Activated T-cell treated with anti-CD3 and anti-CD28 coated beads, Interleukin-2, amount 50 U/mL, for 24 hours (primary cell): ENCODE data around the gene SLC6A17.
A peak's percentile ranks its signal among the peaks of the same experiment; 100 is the strongest.

Experiments used
- DNase-seq: peaks from one replicate; pipeline ENCODE4 v3.0.0-alpha.2; 2020
- H3K27ac Mint-ChIP-seq: 2 replicates; pipeline ENCODE4 v1.8.0; 2020; ENCODE audit warnings: mild to moderate bottlenecking, mixed read lengths
- H3K27me3 Mint-ChIP-seq: 2 replicates; pipeline ENCODE4 v1.8.0; 2020; ENCODE audit warnings: mixed read lengths
- H3K36me3 Mint-ChIP-seq: 2 replicates; pipeline ENCODE4 v1.8.0; 2020; ENCODE audit warnings: low read depth, mixed read lengths
- H3K4me1 Mint-ChIP-seq: 2 replicates; pipeline ENCODE4 v1.8.0; 2020; ENCODE audit warnings: low read depth, mixed read lengths
- H3K4me3 Mint-ChIP-seq: 2 replicates; pipeline ENCODE4 v1.8.0; 2020; ENCODE audit warnings: mild to moderate bottlenecking, moderate library complexity, mixed read lengths
- H3K9me3 Mint-ChIP-seq: 2 replicates; pipeline ENCODE4 v1.8.0; 2020; ENCODE audit warnings: mixed read lengths

SLC6A17 gene

DNA sequence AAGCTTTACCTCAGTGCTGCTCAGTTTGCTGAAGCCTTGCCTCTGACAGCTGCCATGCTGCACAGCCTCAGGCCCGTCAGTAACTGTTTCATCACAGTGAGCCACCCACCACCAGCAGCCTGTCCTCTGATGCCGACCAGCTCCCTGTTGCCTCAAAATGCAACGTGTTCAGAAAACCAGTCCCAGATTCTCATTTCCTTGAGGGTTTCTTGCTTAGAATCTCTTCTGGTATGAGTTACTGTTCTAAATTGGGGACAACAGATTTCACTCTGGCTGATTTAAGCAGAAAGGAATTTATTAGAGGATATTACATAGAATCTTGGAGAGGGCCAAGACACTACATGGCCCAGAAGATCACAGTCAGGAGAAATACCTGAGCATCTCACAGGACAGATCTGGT lies 27.1 kb upstream of the SLC6A17 start:
- peaks cover 24% of the 10 kb centered on the region for H3K27me3 Mint-ChIP-seq
- DNase-seq = no peak
- H3K4me1 Mint-ChIP-seq = peaks cover 10% of the 10 kb centered on the region
- H3K36me3 Mint-ChIP-seq = peaks cover 2% of the 10 kb centered on the region
- no peak overlapping the region for H3K4me3 Mint-ChIP-seq
- peaks cover 8% of the 10 kb centered on the region for H3K9me3 Mint-ChIP-seq
- H3K27ac Mint-ChIP-seq = no peak overlapping the region

DNA sequence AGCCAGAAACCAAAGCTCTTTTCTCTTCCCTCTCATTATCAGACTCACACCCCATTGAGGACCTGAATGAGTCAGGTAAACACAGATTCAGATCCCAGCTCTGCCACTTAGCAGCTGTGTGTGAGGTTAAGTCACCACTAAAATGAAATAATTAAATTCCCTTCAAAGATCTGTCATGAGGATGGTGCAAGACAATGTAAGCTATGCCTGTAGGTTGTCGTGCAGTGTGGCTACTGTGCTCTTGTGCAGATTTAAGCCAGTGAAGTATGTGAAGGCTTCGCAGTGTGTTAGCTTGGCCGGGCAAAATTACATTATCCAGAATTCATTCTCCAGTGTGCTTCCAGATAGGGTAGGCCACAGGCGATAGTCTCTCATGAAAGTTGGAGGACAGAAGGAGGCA lies 24.5 kb upstream of the SLC6A17 start:
- Mint-ChIP-seq H3K36me3 (no peaks in the 10 kb centered on the region), H3K4me3 (no peak overlapping the region), H3K9me3 (peaks cover 3% of the 10 kb centered on the region), H3K4me1 (peaks cover 2% of the 10 kb centered on the region), H3K27ac (no peak overlapping the region), H3K27me3 (peaks cover 44% of the 10 kb centered on the region)
- no peak for DNase-seq

DNA sequence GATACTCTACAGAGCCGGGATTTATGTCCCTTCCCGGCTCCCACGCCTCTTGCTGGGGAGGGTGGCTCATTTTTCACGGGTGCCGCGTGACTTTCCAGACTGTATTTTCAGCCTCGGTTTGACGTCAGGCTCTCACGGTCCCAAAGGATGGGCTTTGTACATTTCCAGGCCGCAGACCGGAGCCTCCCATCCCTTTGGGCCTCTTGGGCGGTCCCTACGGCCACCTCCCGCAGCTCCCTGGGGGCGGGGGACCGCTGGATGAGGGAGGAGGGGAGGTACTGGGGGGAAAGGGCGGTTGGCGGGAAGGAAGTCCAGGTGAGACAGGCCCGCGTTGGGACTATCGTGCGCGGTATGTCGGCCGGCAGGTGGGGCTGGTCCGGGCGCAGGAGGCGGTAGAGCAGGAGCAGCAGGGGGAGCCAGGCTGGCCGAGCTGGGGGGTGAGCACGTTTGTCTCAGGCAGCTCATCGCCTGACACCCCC lies 20.1 kb upstream of the SLC6A17 start:
- peaks cover 2% of the 10 kb centered on the region for H3K4me1 Mint-ChIP-seq
- H3K27me3 Mint-ChIP-seq = peaks cover 57% of the 10 kb centered on the region

DNA sequence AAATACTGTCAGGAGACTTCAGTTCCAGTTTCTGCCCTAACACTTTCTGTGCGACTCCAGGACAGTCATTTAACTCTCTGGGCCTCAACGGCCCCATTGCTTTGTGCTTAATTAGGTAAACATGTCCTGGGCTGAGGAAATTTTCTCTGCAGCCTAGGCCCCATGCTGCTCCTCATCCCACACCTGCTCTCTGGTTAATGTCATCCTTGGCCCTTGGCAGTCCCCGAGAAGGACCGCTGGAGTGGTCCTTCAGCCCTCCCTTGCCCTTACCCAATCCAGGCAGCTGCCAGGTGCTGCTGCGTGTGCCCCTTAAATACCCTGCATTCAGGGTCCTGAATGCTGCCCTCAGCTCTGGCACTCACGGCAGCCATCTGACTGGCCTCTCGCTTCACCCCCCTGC lies 19.3 kb upstream of the SLC6A17 start:
- DNase-seq = no peak
- Mint-ChIP-seq H3K36me3 (no peaks in the 10 kb centered on the region), H3K9me3 (no peaks in the 10 kb centered on the region), H3K4me3 (no peak overlapping the region), H3K27ac (no peak overlapping the region), H3K4me1 (peaks cover 2% of the 10 kb centered on the region), H3K27me3 (peaks cover 57% of the 10 kb centered on the region)

More for the DNA sequence above, 20.1 kb upstream of the SLC6A17 start:
- Mint-ChIP-seq H3K27ac (no peak overlapping the region), H3K9me3 (peaks cover 3% of the 10 kb centered on the region), H3K36me3 (no peaks in the 10 kb centered on the region), H3K4me3 (no peak overlapping the region)
- DNase-seq = no peak

DNA sequence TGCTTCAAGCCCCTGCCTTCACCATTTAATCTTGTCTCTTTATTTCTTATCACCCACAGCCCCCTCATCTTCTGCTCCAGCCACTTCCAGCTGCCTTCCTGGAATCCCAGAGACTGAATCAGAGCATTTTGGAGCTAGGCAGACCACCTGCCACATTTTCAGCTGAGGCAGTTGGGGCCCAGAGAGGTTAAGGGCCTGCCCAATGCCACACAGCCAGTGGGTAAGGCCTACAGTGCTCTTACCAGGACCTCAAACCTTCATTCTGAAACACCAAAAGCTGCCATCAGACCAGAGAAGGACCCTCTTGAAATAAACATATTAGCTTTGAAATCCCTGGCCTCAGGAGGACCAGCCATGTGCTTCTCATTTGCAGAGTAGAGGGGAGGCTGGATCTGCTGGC lies 17.6 kb upstream of the SLC6A17 start:
- Mint-ChIP-seq H3K36me3 (no peaks in the 10 kb centered on the region), H3K9me3 (no peaks in the 10 kb centered on the region), H3K4me1 (peaks cover 10% of the 10 kb centered on the region), H3K4me3 (no peak overlapping the region), H3K27me3 (peaks cover 71% of the 10 kb centered on the region), H3K27ac (no peak overlapping the region)
- no peak for DNase-seq

DNA sequence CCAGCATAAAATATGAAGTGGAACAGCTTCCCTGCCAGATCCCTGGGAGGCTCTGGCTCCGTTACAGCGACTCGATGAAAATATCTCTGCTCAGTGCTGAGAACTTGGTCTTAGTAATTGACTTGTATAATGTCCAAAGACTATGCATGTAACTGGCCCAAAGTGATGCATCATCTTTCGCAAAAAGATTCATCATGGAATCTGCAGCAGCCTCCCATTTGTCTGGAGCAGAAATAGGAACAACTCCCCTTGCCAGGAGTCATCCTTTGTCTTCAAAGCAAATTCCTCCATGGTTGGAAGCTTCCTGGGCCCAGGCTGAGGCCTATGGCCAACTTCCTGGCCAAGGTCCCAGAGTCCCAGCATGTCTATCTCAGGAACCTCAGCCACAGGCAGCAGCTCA lies 16.9 kb upstream of the SLC6A17 start:
- DNase-seq = no peak
- H3K4me1 Mint-ChIP-seq = peaks cover 10% of the 10 kb centered on the region
- H3K9me3 Mint-ChIP-seq = no peaks in the 10 kb centered on the region
- H3K27me3 Mint-ChIP-seq = peaks cover 73% of the 10 kb centered on the region
- no peaks in the 10 kb centered on the region for H3K36me3 Mint-ChIP-seq
- no peak overlapping the region for H3K27ac Mint-ChIP-seq
- no peak overlapping the region for H3K4me3 Mint-ChIP-seq

DNA sequence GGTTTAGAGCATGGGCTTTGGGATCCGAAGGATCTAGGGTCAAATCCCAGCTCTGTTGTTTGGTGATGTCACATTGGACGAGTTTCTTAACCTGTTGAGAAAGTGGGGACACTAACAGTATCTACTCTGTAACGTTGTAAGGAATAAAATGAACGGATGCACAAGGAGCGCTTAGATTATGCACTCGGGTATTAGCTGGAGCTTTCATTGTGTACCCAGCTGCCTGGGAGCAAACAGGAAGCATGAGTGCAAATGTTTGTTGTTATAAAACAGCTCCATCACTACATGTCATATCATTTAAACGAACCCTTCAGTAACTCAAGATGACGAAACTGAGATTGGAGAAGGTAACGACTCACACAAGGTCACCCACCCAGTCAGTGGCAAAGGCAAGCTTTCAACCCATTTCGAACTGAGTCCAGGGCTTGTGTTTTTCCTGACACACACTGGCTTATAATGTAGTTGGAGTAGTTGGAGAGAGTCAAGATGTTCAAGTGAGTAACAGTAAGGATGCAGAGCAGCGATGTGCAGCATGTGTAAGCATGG lies 16.2 kb upstream of the SLC6A17 start:
- Mint-ChIP-seq H3K9me3 (no peaks in the 10 kb centered on the region), H3K27ac (no peak overlapping the region), H3K36me3 (no peaks in the 10 kb centered on the region), H3K27me3 (peaks cover 70% of the 10 kb centered on the region), H3K4me3 (no peak overlapping the region), H3K4me1 (peaks cover 10% of the 10 kb centered on the region)
- DNase-seq = no peak

DNA sequence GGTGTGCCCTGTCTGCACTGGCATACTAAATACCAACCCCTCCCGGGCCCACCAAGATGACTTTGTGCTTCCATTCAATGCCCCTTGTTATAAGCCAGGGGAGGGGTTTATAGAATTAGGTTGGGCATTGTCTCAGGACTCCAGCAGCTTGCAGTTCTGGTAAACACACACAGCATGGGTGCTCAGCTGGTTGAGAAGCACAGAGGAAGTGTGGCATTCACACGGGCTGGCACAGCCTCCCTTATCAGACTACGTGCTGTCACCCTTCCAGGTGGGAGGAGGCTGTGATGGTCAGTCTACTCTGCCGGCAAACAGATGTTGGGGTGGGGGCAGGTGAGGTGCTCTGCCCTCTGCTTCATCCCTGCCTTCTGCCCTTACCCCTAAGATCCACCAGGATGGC lies 15.0 kb upstream of the SLC6A17 start:
- H3K36me3 Mint-ChIP-seq = no peaks in the 10 kb centered on the region
- peaks cover 64% of the 10 kb centered on the region for H3K27me3 Mint-ChIP-seq
- no peak overlapping the region for H3K4me3 Mint-ChIP-seq
- no peaks in the 10 kb centered on the region for H3K9me3 Mint-ChIP-seq
- no peak for DNase-seq
- H3K27ac Mint-ChIP-seq = no peak overlapping the region
- peaks cover 10% of the 10 kb centered on the region for H3K4me1 Mint-ChIP-seq

DNA sequence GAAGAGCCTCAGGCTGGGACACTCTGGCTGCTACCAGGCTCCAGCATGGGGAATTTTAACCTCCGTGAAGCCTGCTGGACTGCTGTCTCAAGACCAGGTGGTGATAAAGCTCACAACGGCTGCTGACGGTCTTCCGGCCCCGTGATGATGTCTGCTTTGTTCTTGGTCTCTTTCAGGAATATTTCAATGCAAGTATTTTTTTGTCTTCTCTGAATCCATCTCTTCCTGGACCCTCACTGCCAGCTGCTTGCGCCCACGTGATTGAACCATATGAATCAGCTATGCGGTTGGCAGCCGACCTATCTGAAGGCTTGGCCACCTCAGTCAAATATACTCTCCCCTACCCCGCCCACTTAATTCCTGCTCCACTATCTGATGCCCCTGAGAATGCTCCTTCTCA lies 14.6 kb upstream of the SLC6A17 start:
- no peak for DNase-seq
- H3K4me1 Mint-ChIP-seq = peaks cover 8% of the 10 kb centered on the region
- H3K36me3 Mint-ChIP-seq = no peaks in the 10 kb centered on the region
- H3K27ac Mint-ChIP-seq = no peak overlapping the region
- peaks cover 61% of the 10 kb centered on the region for H3K27me3 Mint-ChIP-seq
- H3K9me3 Mint-ChIP-seq = no peaks in the 10 kb centered on the region
- no peak overlapping the region for H3K4me3 Mint-ChIP-seq

DNA sequence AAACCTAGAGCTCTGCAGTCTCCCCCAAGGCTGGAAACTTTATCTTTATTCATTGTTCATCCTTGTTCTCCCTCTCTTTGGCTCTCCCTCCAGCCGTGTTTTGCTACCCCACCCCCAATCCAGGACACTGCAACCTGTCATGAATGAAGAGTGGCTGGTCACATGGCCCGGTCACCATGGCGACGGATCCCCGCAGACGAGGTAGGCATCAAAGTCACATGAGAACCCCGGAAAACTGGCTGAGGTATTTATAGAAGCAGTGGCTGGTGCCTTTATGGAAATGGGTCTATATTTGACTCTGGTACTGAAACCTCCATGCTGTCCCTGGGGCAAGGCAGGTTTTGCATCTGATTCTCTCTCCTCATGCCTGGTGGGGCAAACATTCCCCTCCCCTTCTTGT lies 13.4 kb upstream of the SLC6A17 start:
- Mint-ChIP-seq H3K27me3 (peaks cover 62% of the 10 kb centered on the region), H3K4me3 (no peak overlapping the region), H3K4me1 (peaks cover 8% of the 10 kb centered on the region), H3K9me3 (no peaks in the 10 kb centered on the region), H3K27ac (no peak overlapping the region), H3K36me3 (no peaks in the 10 kb centered on the region)
- peak; percentile 42 for DNase-seq

DNA sequence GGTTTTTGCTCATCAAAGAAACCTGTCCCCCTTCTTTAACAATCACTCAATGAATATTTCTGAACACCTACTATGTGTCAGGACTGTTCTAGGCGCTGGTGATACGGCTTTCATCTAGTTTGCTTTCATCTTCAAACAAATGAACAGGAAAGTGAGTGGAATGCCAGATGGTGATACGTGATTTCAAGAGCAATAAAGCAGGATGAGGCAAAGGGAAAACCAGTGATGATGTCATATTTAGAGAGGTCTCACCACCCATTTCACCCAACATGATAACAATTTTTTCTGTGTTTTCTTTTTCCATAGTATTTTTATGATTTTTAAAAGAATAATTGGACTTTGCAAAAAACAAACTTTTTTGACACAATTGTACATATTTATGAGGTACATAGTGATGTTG lies 11.3 kb upstream of the SLC6A17 start:
- peaks cover 8% of the 10 kb centered on the region for H3K4me1 Mint-ChIP-seq
- H3K36me3 Mint-ChIP-seq = no peaks in the 10 kb centered on the region
- H3K4me3 Mint-ChIP-seq = no peak overlapping the region
- no peak for DNase-seq
- H3K27me3 Mint-ChIP-seq = peaks cover 61% of the 10 kb centered on the region
- H3K27ac Mint-ChIP-seq = no peak overlapping the region
- H3K9me3 Mint-ChIP-seq = no peaks in the 10 kb centered on the region

DNA sequence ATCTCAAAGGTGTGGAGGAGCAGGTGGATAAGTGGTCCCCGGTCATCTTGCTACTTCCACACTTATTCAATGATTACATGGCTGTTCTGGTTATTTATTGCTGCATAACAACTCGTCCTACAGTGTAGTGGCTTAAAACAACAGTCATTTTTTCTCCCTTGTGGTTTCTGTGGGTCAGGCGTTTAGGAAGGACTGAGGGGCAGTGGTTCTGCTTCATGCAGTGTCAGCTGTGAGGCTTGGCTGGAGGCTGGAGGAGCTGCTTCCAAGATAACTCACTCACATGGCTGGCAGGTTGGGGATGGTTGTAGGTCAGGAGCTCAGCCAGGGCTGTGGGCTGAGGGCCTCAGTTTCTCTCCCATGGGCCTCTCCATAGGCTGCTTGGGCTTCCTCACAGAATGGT lies 5.9 kb upstream of the SLC6A17 start:
- H3K4me3 Mint-ChIP-seq = no peak overlapping the region
- no peak for DNase-seq
- no peak overlapping the region for H3K27ac Mint-ChIP-seq
- peaks cover 24% of the 10 kb centered on the region for H3K27me3 Mint-ChIP-seq
- H3K36me3 Mint-ChIP-seq = no peaks in the 10 kb centered on the region
- H3K9me3 Mint-ChIP-seq = no peaks in the 10 kb centered on the region
- no peaks in the 10 kb centered on the region for H3K4me1 Mint-ChIP-seq

DNA sequence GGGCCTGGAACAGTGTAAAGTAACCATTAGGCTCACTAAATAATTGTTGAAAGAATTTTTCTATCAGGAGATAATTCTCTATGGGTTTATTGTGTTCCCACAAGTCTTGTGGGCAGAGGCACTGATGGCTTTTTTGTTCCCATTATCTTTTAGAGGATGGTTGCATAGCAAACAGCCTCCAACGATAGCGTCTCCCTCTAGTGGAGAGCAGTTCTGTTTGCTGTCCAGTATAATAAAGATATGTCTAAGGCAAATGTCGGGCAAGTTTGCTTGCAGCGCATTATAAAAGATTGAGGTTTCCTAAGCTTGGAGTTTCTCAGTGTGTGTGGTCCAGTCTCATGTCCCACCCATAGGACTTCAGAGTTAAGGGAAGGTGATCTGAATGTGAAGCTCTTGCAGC lies 1.3 kb upstream of the SLC6A17 start:
- Mint-ChIP-seq H3K36me3 (no peaks in the 10 kb centered on the region), H3K27ac (no peak overlapping the region), H3K27me3 (peaks cover 29% of the 10 kb centered on the region), H3K9me3 (no peaks in the 10 kb centered on the region), H3K4me1 (peaks cover 3% of the 10 kb centered on the region), H3K4me3 (no peak overlapping the region)
- DNase-seq = no peak

DNA sequence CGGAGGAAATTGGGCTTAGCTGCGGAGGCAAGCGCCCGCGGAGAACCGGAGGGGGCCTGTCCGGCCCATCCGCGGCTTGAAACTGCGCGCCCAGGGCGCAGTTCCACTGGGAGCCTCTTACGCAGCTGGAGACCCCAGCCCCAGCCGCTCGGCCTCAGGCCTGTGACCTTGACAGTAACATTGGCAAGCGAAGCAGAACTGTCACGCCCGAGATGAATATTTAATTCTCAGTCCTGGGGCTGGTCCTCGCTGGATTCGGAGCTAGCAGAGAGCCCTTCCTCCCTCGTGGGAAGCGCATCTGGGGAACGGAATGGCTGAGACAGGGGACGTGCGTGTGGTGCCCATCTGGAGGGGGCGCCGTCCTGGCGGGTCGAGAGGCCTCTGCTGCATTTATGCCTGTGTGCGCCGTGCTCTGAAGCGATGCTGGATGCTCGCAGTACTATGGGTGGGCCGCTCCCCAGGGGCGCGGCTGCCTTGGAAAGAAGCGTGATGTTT lies 928 bp downstream of the SLC6A17 start:
- no peaks in the 10 kb centered on the region for H3K9me3 Mint-ChIP-seq
- peaks cover 51% of the 10 kb centered on the region for H3K27me3 Mint-ChIP-seq
- no peak overlapping the region for H3K4me3 Mint-ChIP-seq
- no peaks in the 10 kb centered on the region for H3K36me3 Mint-ChIP-seq
- DNase-seq = no peak
- H3K27ac Mint-ChIP-seq = no peak overlapping the region
- H3K4me1 Mint-ChIP-seq = peaks cover 3% of the 10 kb centered on the region

DNA sequence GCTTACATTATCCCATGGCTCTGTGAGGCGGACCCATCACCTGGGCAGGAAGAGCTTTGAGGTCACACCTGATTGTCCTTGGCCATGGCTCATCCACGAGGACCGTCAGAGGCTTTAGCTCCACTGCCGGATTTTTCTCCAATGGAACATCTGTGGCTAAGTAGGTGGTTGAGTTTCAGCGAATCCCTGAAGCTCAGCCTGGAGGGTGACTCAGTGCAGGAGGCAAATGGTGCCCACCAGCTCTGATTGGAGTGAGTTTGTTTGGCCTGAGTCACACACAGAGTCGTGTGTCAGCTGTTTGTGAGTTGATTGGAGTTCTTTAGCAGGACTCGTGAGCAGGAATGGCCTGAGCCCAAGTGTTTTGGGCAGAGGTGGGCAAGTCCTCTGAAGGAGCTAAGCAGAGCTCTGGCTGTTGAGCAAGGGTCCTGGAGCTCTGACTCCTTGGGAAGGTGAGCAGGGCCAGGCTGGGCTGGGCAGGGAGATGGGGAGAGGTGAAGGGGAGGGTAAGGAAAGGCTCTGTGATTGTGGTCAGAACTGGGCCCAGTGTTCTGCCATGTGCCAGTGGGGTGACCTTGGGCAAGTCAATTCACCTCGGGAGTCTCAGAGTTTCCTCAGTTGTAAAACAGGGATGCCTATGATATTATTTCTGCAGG lies 2.0 kb downstream of the SLC6A17 start:
- H3K27me3 Mint-ChIP-seq = peaks cover 61% of the 10 kb centered on the region
- no peak overlapping the region for H3K4me3 Mint-ChIP-seq
- no peak overlapping the region for H3K27ac Mint-ChIP-seq
- H3K36me3 Mint-ChIP-seq = no peaks in the 10 kb centered on the region
- H3K9me3 Mint-ChIP-seq = no peaks in the 10 kb centered on the region
- DNase-seq = no peak
- peaks cover 3% of the 10 kb centered on the region for H3K4me1 Mint-ChIP-seq
